ENCODE data around the gene PTOV1. TPM values are rescaled to one million over a fixed set of nuclear protein-coding genes. Genes with fewer than 3 reads are reported as not detected.

Gene PTOV1
- total and polyA plus RNA-seq, 2 of the 8 experiments (the other 6 are each of a cell fraction or from before 2014, with no cell fraction given): 147 to 251 TPM

DNA sequence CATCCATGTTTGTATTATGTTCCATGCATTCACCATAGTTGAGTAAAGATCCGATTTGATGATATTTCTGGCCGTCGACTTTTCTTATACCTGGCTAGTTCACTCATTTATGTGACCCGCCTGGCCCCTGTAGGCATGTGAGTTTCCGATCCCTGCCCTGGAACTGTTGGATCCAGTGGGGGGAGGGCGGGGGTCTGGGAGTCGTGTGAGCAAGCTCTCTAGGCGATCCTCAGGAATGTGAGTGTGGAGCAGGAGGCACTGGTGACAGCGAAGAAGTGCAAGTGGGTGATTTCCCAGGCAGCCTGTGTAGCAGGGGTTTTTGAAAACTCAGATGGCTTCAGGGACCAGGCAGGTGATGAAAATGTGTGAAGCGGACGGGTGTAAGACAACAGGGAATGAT, 10.6 kb upstream of the PTOV1 start:
- Histone ChIP-seq H2BK120ac (replicated peaks; ENCODE audit: low read depth, low read length) (no peak overlapping the region), H3K79me1 (ENCODE audit: low read depth, low read length) (peaks cover 3% of the 10 kb centered on the region; the same call in 1 of the 2 replicates), H4K91ac (replicated peaks; ENCODE audit: insufficient read length, low read length) (no peak overlapping the region), H3K14ac (ENCODE audit: insufficient read length) (no peak overlapping the region), H3K4me1 (replicated peaks in 1 of 4; ENCODE audit: control insufficient read depth in 3 of 4, insufficient read depth in 4 of 4, low read length in 3 of 4) (no peaks in the 10 kb centered on the region), H3K23me2 (ENCODE audit: low read depth, low read length) (no peaks in the 10 kb centered on the region), H2AFZ (ENCODE audit: low read length) (no peak overlapping the region), H3K56ac (replicated peaks; ENCODE audit: insufficient read length, low read depth, low read length) (no peak overlapping the region), H2BK15ac (ENCODE audit: low read length) (no peak overlapping the region), H3K23ac (ENCODE audit: insufficient read length) (no peak overlapping the region), H3K4me2 (ENCODE audit: insufficient read depth in 1 of 2, low read depth in 2 of 2, low read length in 2 of 2) (no peak overlapping the region), H2BK20ac (ENCODE audit: low read length) (no peak overlapping the region), H3K27ac (ENCODE audit: low read depth, low read length) (no peak overlapping the region), H3K79me2 (ENCODE audit: control insufficient read depth in 1 of 2, insufficient read depth in 2 of 2, low read length in 2 of 2) (no peaks in the 10 kb centered on the region), H4K8ac (ENCODE audit: extremely low read depth, insufficient read depth, low read length) (no peak overlapping the region), H3K4me3 (ENCODE audit: extremely low read depth in 1 of 4, insufficient read depth in 2 of 4, low read depth in 3 of 4, low read length in 4 of 4) (no peak overlapping the region), H3K9me3 (ENCODE audit: insufficient read depth in 2 of 2, low read depth in 1 of 2, low read length in 1 of 2) (no peaks in the 10 kb centered on the region), H3K36me3 (ENCODE audit: control insufficient read depth in 2 of 4, insufficient read depth in 4 of 4, low read length in 3 of 4) (peaks cover 3 to 17% (median 8%) of the 10 kb centered on the region in 4 experiments; a peak in 6 of 8 replicates), H2BK12ac (ENCODE audit: low read depth, low read length) (no peak overlapping the region), H3K18ac (ENCODE audit: extremely low read depth, low read length) (no peak overlapping the region), H3K4ac (replicated peaks; ENCODE audit: insufficient read length, low read depth, low read length) (no peak overlapping the region), H3K27me3 (replicated peaks in 1 of 4; ENCODE audit: control insufficient read depth in 3 of 4, extremely low read depth in 1 of 4, insufficient read depth in 3 of 4, low read length in 3 of 4) (no peaks in the 10 kb centered on the region), H2BK5ac (ENCODE audit: low read depth, low read length) (no peak overlapping the region), H3K9ac (replicated peaks in 1 of 4; ENCODE audit: extremely low read depth in 1 of 4, low read depth in 3 of 4, low read length in 3 of 4) (no peak overlapping the region), H4K5ac (ENCODE audit: insufficient read length, low read depth, low read length) (no peak overlapping the region), H4K20me1 (replicated peaks in 1 of 2; ENCODE audit: control insufficient read depth in 1 of 2, insufficient read depth in 2 of 2, low read length in 2 of 2) (peaks cover 0 to 3% of the 10 kb centered on the region in 2 experiments), H2AK5ac (ENCODE audit: low read depth, low read length) (no peak overlapping the region)
- no peak for DNase-seq (ENCODE audit: low read depth in 1 of 2, low spot score in 2 of 2)
- CTCF ChIA-PET (ENCODE audit: partially characterized antibody): interaction anchor here (1.1 kb wide), 1 partner anchor 23 kb away, joined by 3 read pairs; no protein-coding TSS in a partner anchor
- POLR2A ChIA-PET (ENCODE audit: partially characterized antibody): interaction anchor here (0.7 to 3.1 kb wide), 3 partner anchors 10 to 29 kb away, joined by 3 to 13 read pairs (median 3); partner anchors contain the start of gene PTOV1
- no peak for FAIRE-seq
- 91% methylated on average over 11 of the region's 11 CpGs; no CpG with 5 or more reads in 1 of the 2 experiments for WGBS, 2 experiments (ENCODE audit: extremely low coverage in 1 of 2, insufficient coverage in 1 of 2, insufficient read length in 1 of 2, insufficient replicate concordance in 2 of 2, low coverage in 1 of 2, low lambda C conversion rate in 2 of 2, missing lambda C conversion rate in 1 of 2)

All from H1 (cell line).